PC-3 (cell line): ENCODE data around the gene VCAN.

Source experiments
- EZH2 ChIP-seq: fragments of 300-600 bp; sonication (generic); IDR thresholded peaks from one replicate; pipeline ENCODE4 v1.6.1; 2017; ENCODE audit warnings: antibody characterized with exemption, mild to moderate bottlenecking, low read length; ENCODE audit not compliant: unreplicated experiment
- TF ChIP-seq, protein P1 (sequence below): fragments of 300-600 bp; sonication (generic); conservative IDR thresholded peaks from 2 replicates; pipeline ENCODE4 v1.5.1; 2017; ENCODE audit warnings: antibody characterized with exemption, low read depth, mild to moderate bottlenecking, low read length

DNA sequence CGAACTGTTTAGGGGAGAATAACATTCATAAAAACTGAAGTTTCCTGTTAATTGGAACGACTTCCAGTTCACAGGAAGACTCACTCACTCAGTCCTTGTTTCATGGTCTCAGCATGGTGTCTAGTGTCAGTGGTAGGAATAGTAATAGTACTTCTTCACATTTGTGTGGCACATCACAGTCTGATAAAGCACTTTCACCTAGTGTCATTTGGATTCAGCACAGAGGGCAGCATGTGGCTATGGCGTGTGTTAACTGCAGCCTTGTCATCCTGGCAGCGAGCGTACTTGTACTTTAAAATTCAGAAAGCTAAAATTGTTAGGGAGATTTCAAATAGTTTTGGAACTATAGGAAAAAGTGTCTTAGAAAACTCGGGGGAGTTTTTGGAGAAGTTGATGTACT, 72.4 kb downstream of the VCAN start:
- TF ChIP-seq, protein P1, sequence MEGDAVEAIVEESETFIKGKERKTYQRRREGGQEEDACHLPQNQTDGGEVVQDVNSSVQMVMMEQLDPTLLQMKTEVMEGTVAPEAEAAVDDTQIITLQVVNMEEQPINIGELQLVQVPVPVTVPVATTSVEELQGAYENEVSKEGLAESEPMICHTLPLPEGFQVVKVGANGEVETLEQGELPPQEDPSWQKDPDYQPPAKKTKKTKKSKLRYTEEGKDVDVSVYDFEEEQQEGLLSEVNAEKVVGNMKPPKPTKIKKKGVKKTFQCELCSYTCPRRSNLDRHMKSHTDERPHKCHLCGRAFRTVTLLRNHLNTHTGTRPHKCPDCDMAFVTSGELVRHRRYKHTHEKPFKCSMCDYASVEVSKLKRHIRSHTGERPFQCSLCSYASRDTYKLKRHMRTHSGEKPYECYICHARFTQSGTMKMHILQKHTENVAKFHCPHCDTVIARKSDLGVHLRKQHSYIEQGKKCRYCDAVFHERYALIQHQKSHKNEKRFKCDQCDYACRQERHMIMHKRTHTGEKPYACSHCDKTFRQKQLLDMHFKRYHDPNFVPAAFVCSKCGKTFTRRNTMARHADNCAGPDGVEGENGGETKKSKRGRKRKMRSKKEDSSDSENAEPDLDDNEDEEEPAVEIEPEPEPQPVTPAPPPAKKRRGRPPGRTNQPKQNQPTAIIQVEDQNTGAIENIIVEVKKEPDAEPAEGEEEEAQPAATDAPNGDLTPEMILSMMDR, result no peak
- TF ChIP-seq EZH2, result no peak
